ENCODE results near the gene SLA2.
"Not testable (repeated sequence)": the region's sequence is repeated elsewhere in the genome, so short reads cannot be mapped to it uniquely, and the experiment has no call there.

The SLA2 gene, protein sequence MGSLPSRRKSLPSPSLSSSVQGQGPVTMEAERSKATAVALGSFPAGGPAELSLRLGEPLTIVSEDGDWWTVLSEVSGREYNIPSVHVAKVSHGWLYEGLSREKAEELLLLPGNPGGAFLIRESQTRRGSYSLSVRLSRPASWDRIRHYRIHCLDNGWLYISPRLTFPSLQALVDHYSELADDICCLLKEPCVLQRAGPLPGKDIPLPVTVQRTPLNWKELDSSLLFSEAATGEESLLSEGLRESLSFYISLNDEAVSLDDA

DNA sequence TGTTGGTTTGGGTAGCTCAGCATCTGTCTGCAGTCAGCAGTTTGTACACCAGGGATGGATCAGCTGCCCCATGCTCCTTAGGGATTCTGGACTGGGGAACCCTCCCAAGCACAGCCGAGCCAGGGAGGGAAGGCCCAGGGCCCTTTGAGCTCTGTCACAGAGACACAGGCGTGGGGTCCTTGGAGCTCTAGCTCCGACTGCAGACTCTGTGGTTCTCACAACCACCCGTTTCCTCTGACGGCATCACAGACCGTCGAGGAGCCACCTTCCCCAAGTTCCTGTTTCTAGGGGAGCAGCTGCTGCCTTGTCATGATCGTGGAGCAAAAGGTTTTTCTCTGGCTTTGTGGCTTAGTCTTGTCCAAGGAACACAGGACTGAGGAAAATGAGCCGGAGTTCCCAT is at the start of gene SLA2:
Gene SLA2, minus strand, starts transcription at position 199 of the 400 bp plus-strand sequence. CDS start 4,861 bp downstream, outside the sequence.
- no peak for DNase-seq (ENCODE audit: low read depth)
- no peak within 1 kb of the TSS for H3K4me3 ChIP-seq (ENCODE audit: low read length)
- no peak for TF ChIP-seq CTCF (IDR thresholded peaks at IDR 0.05; ENCODE audit: insufficient read depth, low read depth, low read length, missing control alignments)

DNA sequence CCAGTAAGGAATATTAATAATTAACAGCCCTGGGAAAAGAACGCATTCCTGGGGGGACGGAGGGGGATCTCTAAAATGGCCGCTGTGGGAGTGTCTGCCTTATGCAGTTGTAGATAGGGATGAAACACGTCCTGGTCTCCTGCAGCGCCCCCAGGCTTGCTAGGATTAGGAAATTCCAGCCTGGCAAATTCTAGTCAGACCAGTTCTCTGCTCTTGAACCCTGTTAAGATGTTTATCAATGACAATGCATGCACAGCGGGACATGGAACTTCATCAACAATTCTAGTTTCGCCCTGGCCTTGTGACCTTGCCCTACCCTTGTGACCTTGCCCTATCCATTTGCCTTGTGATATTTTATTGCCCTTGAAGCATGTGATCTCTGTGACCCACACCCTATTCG is 49.5 kb upstream of the SLA2 start:
- not testable (repeated sequence) for H3K4me3 ChIP-seq (ENCODE audit: low read length); DNase-seq (ENCODE audit: low read depth)

- no peak for TF ChIP-seq CTCF (IDR thresholded peaks at IDR 0.05; ENCODE audit: insufficient read depth, low read depth, low read length, missing control alignments)
- no peak overlapping the region for H3K4me3 ChIP-seq (ENCODE audit: low read length)
- peak; percentile 57 for DNase-seq (ENCODE audit: low read depth)
These were observed 42.6 kb upstream of the SLA2 start for GRCh38 chr20:36688630-36689029.

GRCh38 chr20:36687850-36688249 is 41.9 kb upstream of the SLA2 start:
- TF ChIP-seq CTCF (IDR thresholded peaks at IDR 0.05; ENCODE audit: insufficient read depth, low read depth, low read length, missing control alignments), result no peak
- no peak for DNase-seq (ENCODE audit: low read depth)
- H3K4me3 ChIP-seq (ENCODE audit: low read length), result no peak overlapping the region

- no peak for TF ChIP-seq CTCF (IDR thresholded peaks at IDR 0.05; ENCODE audit: insufficient read depth, low read depth, low read length, missing control alignments)
- no peak overlapping the region for H3K4me3 ChIP-seq (ENCODE audit: low read length)
- DNase-seq (ENCODE audit: low read depth), result no peak
These were observed 40.9 kb upstream of the SLA2 start for GRCh38 chr20:36686944-36687343.

DNA sequence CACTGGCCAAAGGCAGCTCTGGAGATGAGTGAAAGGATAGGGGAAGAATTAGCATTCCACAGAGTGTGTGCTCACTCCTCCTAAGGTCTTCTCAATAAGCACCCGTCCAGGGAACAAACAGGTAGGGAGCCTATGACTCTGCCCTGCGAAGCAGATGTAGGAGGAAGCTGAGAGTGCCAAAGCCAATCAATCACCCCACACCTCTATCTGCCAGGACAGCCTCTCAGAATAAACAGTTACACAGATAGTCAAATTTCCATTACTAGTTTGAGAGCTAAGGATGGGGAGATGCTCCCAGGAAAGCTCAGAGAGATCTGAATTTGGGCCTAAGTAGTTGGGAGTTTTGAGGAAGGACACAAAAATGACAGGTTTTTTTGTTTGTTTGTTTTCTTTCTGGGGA is 40.5 kb upstream of the SLA2 start:
- no peak for TF ChIP-seq CTCF (IDR thresholded peaks at IDR 0.05; ENCODE audit: insufficient read depth, low read depth, low read length, missing control alignments)
- no peak overlapping the region for H3K4me3 ChIP-seq (ENCODE audit: low read length)
- DNase-seq (ENCODE audit: low read depth), result no peak

- DNase-seq (ENCODE audit: low read depth), result no peak
- no peak for TF ChIP-seq CTCF (IDR thresholded peaks at IDR 0.05; ENCODE audit: insufficient read depth, low read depth, low read length, missing control alignments)
- H3K4me3 ChIP-seq (ENCODE audit: low read length), result no peak overlapping the region
These were observed 38.8 kb upstream of the SLA2 start for GRCh38 chr20:36684747-36685146.
